GM18517 (cell line): Measurements from ENCODE around the gene UBXN11.
A peak's percentile ranks its signal among the peaks of the same experiment; 100 is the strongest.

ENCODE experiments used
- ATAC-seq: cut with Tn5 transposase; IDR thresholded peaks from one replicate; pipeline ENCODE4 v1.9.1; 2021; ENCODE audit warnings: mild to moderate bottlenecking, moderate library complexity; ENCODE audit not compliant: unreplicated experiment

UBXN11 gene

GRCh38 chr1:26288311-26288941 lies 18.0 kb downstream of the UBXN11 start:
- ATAC-seq: no peak

DNA sequence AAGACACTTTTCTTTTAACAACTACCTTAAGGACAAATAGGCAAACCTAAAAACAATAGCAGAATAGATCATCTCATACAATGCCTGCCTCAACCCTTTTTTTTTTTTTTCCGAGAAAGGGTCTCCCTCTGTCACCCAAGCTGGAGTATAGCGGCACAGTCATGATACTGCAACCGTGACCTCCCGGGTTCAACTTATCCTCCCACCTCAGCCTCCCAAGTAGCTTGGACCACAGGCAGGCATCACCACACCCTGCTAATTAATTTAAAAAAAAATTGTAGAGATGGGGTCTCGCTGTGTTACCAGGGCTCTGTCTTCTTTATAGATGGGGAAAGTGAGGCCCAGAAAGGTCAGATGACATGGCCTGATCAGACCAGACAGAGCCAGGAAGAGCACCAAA lies 18.6 kb downstream of the UBXN11 start:
- no peak for ATAC-seq

DNA sequence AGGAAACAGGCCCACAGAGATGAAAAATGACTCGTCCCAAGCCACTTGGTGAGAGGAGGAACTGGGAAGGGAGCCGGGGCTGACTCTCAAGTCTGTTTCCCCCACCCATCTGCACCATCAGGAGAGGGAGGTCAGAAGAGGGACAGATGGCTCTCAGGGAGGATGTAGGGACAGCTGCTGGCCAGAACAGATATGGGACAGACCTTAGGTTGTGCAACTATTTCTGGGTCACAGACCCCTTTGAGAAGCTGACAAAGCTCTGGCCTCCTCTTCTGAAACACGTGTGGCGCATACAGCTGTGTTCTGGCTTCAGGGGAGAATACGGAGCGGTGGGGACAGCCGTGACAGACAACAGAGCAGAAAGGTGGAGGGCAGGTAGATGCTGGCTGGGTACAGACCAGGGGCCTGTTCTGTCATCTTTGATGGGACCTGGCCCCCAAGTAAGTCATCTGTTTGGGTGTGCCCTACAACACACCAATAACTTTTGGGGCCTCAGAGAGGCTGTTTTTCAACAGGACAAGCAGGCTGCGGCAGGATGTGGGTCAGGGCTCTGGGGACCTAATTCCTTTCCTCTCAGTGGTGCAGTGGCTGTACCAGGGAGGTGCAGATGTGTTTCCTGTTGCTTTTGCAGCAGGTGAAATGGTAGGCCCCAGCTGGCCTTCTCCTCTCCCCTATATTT lies 19.3 kb downstream of the UBXN11 start:
- ATAC-seq: peak; percentile 30

GRCh38 chr1:26286064-26286416 lies 20.4 kb downstream of the UBXN11 start:
- ATAC-seq: no peak

- ATAC-seq: no peak
Measured at GRCh38 chr1:26285366-26286063, 20.9 kb downstream of the UBXN11 start.

- ATAC-seq: no peak
Measured at GRCh38 chr1:26284597-26285347, 21.7 kb downstream of the UBXN11 start.

DNA sequence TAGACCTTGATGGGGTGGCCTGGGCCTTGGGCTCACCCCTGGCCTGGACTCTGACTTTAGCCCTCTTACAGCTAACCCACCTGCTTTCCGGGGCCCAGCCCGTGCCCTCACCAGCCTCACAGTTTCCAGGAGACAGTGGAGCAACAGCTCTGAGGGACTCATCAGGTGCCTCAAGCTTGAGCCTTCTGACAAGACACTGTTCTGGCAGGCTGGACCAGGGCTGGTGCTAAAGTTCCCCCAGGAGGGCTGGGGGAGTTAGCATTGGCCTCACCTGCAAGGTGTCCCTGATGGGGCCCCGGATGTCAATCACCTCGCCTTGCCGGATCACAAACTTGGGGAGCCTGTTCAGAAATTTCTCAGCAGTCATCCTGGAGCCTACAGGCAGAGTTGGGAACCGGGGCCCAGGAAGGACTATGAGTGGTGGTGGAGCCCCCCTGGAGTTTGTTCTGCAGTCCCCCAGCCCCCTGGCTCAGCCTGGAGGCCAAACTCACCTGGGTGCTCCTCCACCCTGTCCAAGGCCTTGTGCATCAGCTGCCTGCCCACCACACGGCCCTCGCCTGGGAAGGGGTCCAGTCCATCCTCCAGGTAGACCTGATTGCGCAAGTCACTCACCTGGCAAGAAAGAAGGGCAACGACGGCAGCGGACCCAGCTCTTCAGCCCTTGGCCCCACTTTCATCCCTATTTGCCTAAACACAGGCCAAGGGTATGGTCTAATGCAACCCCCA lies 22.4 kb downstream of the UBXN11 start:
- no peak for ATAC-seq

GRCh38 chr1:26283279-26283853 lies 23.1 kb downstream of the UBXN11 start:
- no peak for ATAC-seq

DNA sequence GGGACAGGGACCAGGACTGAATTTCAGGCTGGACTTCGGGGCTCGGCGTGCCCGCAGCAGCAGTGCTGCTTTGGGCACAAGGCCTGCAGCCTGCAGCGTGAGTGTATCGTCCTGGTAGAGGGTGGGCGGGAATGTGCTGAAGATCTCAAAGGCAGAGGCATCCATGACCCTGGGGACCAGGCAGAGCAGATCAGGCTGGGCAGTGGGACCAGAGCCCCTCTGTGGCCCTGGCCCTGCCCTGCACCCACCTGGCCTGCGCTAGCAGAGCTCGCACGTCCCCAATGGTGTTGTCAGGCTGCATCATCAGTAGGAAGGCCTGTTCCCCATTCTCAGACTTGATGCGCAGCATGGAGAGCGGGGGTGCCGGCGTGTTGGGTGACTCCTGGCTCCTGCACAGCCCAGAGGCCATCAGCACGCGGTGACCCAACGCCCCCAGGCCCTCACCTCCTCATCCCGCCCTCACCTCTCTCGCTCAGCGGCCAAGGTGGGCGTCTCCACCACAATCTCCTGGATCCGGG lies 24.0 kb downstream of the UBXN11 start:
- no peak for ATAC-seq

DNA sequence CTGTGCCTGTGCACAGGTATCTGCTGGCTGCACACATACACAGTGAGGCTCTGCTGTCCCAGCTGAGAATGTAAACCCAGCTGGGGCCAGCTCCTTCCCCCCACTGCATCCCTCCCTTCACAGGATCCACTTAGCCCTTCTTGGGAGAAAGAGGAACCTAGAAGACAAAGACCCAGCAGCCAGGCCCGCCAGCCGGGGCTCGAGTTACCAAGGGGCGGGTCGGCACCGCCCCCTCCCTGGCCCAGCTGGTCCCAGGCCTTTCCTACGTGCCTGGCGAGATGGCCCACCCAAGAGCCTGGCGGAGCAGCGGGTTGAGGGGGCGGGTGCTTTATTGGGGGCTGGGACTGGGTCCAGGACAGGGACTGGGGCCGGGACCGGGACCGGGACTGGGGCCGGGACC lies 24.5 kb downstream of the UBXN11 start:
- no peak for ATAC-seq

GRCh38 chr1:26281091-26281958 lies 25.1 kb downstream of the UBXN11 start:
- no peak for ATAC-seq

GRCh38 chr1:26280333-26281042 lies 25.9 kb downstream of the UBXN11 start:
- ATAC-seq: no peak

DNA sequence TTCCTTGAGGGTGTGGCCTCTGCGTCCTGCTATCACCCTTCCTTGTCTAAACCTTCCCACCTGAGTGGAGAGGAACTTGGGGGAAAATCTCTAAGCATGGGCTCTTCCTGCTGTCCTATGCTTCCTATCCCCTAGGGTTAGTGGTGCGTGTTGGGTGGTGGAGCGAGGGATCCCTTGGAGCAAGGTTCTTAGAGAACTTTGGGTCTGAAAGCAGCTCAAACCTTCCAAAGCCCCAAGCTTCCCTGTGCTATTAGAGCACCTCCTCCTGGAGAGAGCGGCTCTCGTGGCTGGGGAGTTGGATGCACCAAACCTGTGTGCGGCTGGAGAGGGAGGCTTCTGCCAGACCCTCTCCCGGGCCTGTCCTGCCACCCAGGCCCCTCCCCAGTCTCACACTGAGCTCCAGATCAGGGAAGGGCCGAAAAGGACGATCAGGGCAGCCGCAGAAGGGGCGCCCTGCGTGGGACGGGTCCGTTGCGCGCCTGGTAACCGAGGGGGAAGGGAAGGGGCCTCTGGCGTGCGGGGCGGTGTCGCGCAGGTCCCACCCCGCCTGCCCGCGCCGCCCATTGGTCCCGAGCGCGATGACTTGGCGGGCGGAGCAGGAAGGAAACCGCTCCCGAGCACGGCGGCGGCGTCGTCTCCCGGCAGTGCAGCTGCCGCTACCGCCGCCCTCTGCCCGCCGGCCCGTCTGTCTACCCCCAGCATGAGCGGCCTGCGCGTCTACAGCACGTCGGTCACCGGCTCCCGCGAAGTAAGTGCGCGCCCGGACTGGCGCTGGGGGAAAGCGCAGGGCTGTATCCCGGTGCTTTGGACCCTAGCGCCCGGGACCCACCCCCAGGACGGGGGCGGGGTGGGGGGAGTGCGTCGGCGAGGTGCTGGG lies 26.7 kb downstream of the UBXN11 start, which contains the start of gene SH3BGRL3:
TSS of gene SH3BGRL3 (plus strand) at position 631 of the 877 bp plus-strand sequence. CDS start at position 701, 70 bp downstream.
- ATAC-seq: peak; percentile 50

DNA sequence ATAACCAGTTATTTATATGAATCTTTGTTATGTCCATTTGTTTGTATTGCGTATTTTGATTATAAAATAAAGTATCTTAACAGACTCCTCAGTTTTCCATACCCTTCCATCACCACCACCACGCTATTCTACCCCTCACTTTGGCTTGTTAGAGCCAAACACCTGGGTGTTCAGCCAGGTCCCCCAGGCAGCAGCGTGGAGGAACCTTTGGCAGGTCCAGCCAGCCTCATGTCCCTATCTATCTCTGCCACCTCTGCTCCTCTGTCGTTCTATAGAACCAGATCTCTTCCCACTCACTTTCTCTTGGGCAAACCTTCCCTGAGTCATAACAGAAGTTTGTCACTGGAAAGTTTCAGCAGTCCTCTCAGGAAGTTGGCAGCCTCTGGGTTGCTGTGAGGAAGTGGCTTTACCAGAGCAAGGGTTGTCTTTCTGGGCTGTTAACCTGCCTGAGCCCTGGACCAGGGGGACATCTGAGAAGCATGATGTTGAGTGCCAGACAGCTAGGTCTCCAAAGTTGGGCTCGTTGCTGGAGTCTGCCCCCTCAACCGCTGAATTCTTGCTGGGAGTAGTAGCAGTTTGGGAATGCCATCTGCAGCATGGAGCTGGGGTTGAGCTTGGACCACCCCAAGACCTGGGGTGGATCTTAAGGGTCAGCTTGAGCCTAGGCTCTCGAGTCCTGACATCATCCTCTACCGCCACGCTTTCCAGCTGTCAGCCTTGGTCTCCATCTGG lies 27.5 kb downstream of the UBXN11 start:
- ATAC-seq: no peak

- ATAC-seq: no peak
Measured at GRCh38 chr1:26278303-26278702, 28.1 kb downstream of the UBXN11 start.

- no peak for ATAC-seq
Measured at GRCh38 chr1:26277719-26278118, 28.7 kb downstream of the UBXN11 start.

GRCh38 chr1:26277261-26277661 lies 29.2 kb downstream of the UBXN11 start:
- ATAC-seq: no peak
